HCT116 (cell line): ENCODE measurements around the gene SRP54. TPM values are rescaled to one million over a fixed set of nuclear protein-coding genes. Genes with fewer than 3 reads are reported as not detected.

ENCODE experiments used
- ATAC-seq: fragments of 200-7000 bp; cut with Tn5 transposase; 2 replicates; pipeline ENCODE4 v1.9.1; 2020; ENCODE audit warnings: mild to moderate bottlenecking, moderate library complexity
- BruUV-seq: library from RNA; stranded (reverse); fragments of 400-500 nt; replicated peaks from 2 replicates; lab custom pipeline; 2021; lab: Mats Ljungman, UMichigan
- CTCF ChIA-PET: fragments of 300-600 bp; sonication (Branson Sonifier 250); formaldehyde crosslinking; loops from one replicate; lab custom pipeline; 2021; ENCODE audit warnings: antibody characterized with exemption; lab: Charles Lee
- POLR2A ChIA-PET: fragments of 300-600, 350-600 bp; sonication (Branson Sonifier 250); formaldehyde crosslinking; loops from one replicate; lab custom pipeline; 2021; ENCODE audit warnings: antibody characterized with exemption; lab: Charles Lee
- RAD21 ChIA-PET, 2 experiments: fragments of 300-600 bp; sonication (Branson Sonifier 250); formaldehyde crosslinking; loops; one replicate each; lab custom pipeline; 2023; ENCODE audit warnings: low total read pairs in 2 of 2; ENCODE audit not compliant: uncharacterized antibody in 2 of 2, unreplicated experiment in 2 of 2, low non-redundant PET in 1 of 2; lab: Charles Lee
- DNase-seq: peaks from one replicate; pipeline ENCODE4 v3.0.0-alpha.2; 2010; ENCODE audit warnings: low read depth, low spot score
- H2AFZ ChIP-seq: fragments of 200-600 bp; shearing (Covaris generic), sonication (generic); 2 replicates; pipeline ENCODE4 v1.6.1; 2017; ENCODE audit warnings: low read depth, mixed run types, mixed read lengths, antibody characterized with exemption, low read length; ENCODE audit not compliant: poor library complexity, severe bottlenecking
- H3K27ac ChIP-seq: 2 replicates; pipeline ENCODE4 v1.5.1; 2012; ENCODE audit warnings: low read depth, low read length
- H3K27me3 ChIP-seq: fragments of 200-600 bp; sonication (generic); 2 replicates; pipeline ENCODE4 v1.6.1; 2016; ENCODE audit warnings: mixed run types, low read length, mixed read lengths; ENCODE audit not compliant: insufficient read depth
- H3K36me3 ChIP-seq, 2 experiments: fragments of 200-500 bp in 1 of 2; fragments of 200-600 bp in 1 of 2; sonication (Bioruptor generic) in 1 of 2; sonication (generic) in 1 of 2; 2 replicates each; pipeline versions ENCODE4 v1.5.1 to v1.6.1; 2014 to 2016; ENCODE audit warnings: low read length in 2 of 2, inconsistent platforms in 1 of 2, mixed read lengths in 1 of 2, mixed run types in 1 of 2; ENCODE audit not compliant: insufficient read depth in 2 of 2, control insufficient read depth in 1 of 2
- H3K4me1 ChIP-seq, 2 experiments: fragments of 200-600 bp in 1 of 2; sonication (generic) in 1 of 2; 2 replicates each; pipeline versions ENCODE4 v1.5.1 to v1.6.1; 2012 to 2017; ENCODE audit warnings: low read length in 2 of 2, inconsistent platforms in 1 of 2, mild to moderate bottlenecking in 1 of 2, mixed read lengths in 1 of 2, mixed run types in 1 of 2, moderate library complexity in 1 of 2; ENCODE audit not compliant: insufficient read depth in 2 of 2, control insufficient read depth in 1 of 2
- H3K4me2 ChIP-seq: fragments of 200-600 bp; sonication (generic); 2 replicates; pipeline ENCODE4 v1.6.1; 2017; ENCODE audit warnings: mixed run types, low read length, mixed read lengths
- H3K4me3 ChIP-seq, 2 experiments: fragments of 200-600 bp in 1 of 2; sonication (generic) in 1 of 2; replicated peaks in 1 of 2; 2 replicates each; pipeline ENCODE4 v1.5.1; 2011 to 2016; ENCODE audit warnings: low read length in 2 of 2, control low read depth in 1 of 2, low read depth in 1 of 2, mild to moderate bottlenecking in 1 of 2, mixed read lengths in 1 of 2, mixed run types in 1 of 2
- H3K79me2 ChIP-seq: fragments of 200-600 bp; sonication (generic); 2 replicates; pipeline ENCODE4 v1.6.1; 2017; ENCODE audit warnings: mild to moderate bottlenecking, mixed run types, low read length, moderate library complexity, mixed read lengths; ENCODE audit not compliant: insufficient read depth
- H3K9ac ChIP-seq: fragments of 200-600 bp; sonication (generic); 2 replicates; pipeline ENCODE4 v1.6.1; 2016; ENCODE audit warnings: low read length, mixed read lengths
- H3K9me2 ChIP-seq: fragments of 200-600 bp; sonication (generic), shearing (Covaris generic); 2 replicates; pipeline ENCODE4 v1.6.1; 2017; ENCODE audit warnings: mixed run types, mild to moderate bottlenecking, moderate library complexity; ENCODE audit not compliant: insufficient read depth
- H3K9me3 ChIP-seq, 2 experiments: fragments of 200-500 bp in 1 of 2; fragments of 200-600 bp in 1 of 2; sonication (Bioruptor generic) in 1 of 2; sonication (generic) in 1 of 2; 2 replicates each; pipeline ENCODE4 v1.6.1; 2014 to 2017; ENCODE audit warnings: low read length in 2 of 2, mixed read lengths in 2 of 2, inconsistent platforms in 1 of 2, low read depth in 1 of 2, mild to moderate bottlenecking in 1 of 2, mixed run types in 1 of 2, moderate library complexity in 1 of 2; ENCODE audit not compliant: control insufficient read depth in 1 of 2, insufficient read depth in 1 of 2
- H4K20me1 ChIP-seq: fragments of 200-600 bp; sonication (generic), shearing (Covaris generic); 2 replicates; pipeline ENCODE4 v1.6.1; 2017; ENCODE audit warnings: mixed run types, mild to moderate bottlenecking, moderate library complexity; ENCODE audit not compliant: insufficient read depth
- CBX3 ChIP-seq: IDR thresholded peaks from 2 replicates; pipeline ENCODE4 v1.6.1; 2012; ENCODE audit warnings: low read depth
- EGR1 ChIP-seq: IDR thresholded peaks from 2 replicates; pipeline ENCODE4 v1.6.1; 2012; ENCODE audit warnings: low read depth
- EZH2 ChIP-seq: fragments of 200-600 bp; sonication (generic); IDR thresholded peaks from 2 replicates; pipeline ENCODE4 v1.6.1; 2017; ENCODE audit warnings: antibody characterized with exemption, mixed run types
- JUND ChIP-seq: IDR thresholded peaks from 2 replicates; pipeline ENCODE4 v1.6.1; 2012
- POLR2AphosphoS5 ChIP-seq: IDR thresholded peaks from 2 replicates; pipeline ENCODE4 v1.6.1; 2011; ENCODE audit warnings: mild to moderate bottlenecking, low read depth, low read length, moderate library complexity
- intact Hi-C: fragments of 100-400 bp; cut with micrococcal nuclease; formaldehyde crosslinking; loops from 2 replicates; pipeline ENCODE4 v1.10.0; 2022
- total RNA-seq: library from RNA; stranded (reverse); gene quantifications from one replicate; pipeline ENCODE4 v1.2.1, GENCODE V29; 2021; ENCODE audit not compliant: unreplicated experiment
- TF ChIP-seq, protein P1 (sequence below): IDR thresholded peaks from 2 replicates; pipeline ENCODE4 v1.6.1; 2011; ENCODE audit warnings: mild to moderate bottlenecking, low read length, moderate library complexity; ENCODE audit not compliant: insufficient replicate concordance; ENCODE audit errors: extremely low read depth
- TF ChIP-seq, protein P2 (sequence below): IDR thresholded peaks from 2 replicates; pipeline ENCODE4 v1.6.1; 2012; ENCODE audit warnings: low read depth

The SRP54 gene
- total RNA-seq, 1 experiment from 2014 or later: 53.0 TPM

DNA sequence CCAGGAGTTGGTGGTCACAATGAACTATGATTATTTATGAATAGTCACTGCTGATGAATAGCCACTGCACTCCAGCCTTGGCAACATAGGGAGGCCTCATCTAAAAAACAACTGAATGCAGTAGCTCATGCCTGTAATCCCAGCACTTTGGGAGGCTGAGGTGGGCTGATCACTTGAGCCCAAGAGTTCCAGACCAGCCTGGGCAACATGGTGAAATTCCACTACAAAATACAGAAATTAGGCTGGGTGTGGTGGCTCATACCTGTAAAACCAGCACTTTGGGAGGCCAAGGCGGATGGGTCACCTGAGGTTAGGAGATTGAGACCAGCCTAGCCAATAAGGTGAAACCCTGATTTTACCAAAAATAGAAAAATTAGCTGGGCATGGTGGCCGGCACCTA lies 49.8 kb downstream of the SRP54 start:
- ATAC-seq (no peak), DNase-seq (no peak)
- Histone ChIP-seq H2AFZ (no peak overlapping the region), H3K79me2 (no peaks in the 10 kb centered on the region), H3K4me2 (no peak overlapping the region), H3K27me3 (no peaks in the 10 kb centered on the region), H3K9ac (no peak overlapping the region), H3K36me3 (peaks cover 0 to 9% of the 10 kb centered on the region in 2 experiments; a peak in 2 of 4 replicates), H3K9me3 (no peaks in the 10 kb centered on the region), H3K4me1 (no peaks in the 10 kb centered on the region), H3K4me3 (no peak overlapping the region), H4K20me1 (no peaks in the 10 kb centered on the region), H3K27ac (no peak overlapping the region), H3K9me2 (no peaks in the 10 kb centered on the region)
- TF ChIP-seq EZH2: no peak
- TF ChIP-seq CBX3: no peak
- TF ChIP-seq, protein P1, sequence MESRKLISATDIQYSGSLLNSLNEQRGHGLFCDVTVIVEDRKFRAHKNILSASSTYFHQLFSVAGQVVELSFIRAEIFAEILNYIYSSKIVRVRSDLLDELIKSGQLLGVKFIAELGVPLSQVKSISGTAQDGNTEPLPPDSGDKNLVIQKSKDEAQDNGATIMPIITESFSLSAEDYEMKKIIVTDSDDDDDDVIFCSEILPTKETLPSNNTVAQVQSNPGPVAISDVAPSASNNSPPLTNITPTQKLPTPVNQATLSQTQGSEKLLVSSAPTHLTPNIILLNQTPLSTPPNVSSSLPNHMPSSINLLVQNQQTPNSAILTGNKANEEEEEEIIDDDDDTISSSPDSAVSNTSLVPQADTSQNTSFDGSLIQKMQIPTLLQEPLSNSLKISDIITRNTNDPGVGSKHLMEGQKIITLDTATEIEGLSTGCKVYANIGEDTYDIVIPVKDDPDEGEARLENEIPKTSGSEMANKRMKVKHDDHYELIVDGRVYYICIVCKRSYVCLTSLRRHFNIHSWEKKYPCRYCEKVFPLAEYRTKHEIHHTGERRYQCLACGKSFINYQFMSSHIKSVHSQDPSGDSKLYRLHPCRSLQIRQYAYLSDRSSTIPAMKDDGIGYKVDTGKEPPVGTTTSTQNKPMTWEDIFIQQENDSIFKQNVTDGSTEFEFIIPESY: no peak
- TF ChIP-seq EGR1: no peak
- no peak for TF ChIP-seq POLR2AphosphoS5
- no peak for TF ChIP-seq JUND
- TF ChIP-seq, protein P2, sequence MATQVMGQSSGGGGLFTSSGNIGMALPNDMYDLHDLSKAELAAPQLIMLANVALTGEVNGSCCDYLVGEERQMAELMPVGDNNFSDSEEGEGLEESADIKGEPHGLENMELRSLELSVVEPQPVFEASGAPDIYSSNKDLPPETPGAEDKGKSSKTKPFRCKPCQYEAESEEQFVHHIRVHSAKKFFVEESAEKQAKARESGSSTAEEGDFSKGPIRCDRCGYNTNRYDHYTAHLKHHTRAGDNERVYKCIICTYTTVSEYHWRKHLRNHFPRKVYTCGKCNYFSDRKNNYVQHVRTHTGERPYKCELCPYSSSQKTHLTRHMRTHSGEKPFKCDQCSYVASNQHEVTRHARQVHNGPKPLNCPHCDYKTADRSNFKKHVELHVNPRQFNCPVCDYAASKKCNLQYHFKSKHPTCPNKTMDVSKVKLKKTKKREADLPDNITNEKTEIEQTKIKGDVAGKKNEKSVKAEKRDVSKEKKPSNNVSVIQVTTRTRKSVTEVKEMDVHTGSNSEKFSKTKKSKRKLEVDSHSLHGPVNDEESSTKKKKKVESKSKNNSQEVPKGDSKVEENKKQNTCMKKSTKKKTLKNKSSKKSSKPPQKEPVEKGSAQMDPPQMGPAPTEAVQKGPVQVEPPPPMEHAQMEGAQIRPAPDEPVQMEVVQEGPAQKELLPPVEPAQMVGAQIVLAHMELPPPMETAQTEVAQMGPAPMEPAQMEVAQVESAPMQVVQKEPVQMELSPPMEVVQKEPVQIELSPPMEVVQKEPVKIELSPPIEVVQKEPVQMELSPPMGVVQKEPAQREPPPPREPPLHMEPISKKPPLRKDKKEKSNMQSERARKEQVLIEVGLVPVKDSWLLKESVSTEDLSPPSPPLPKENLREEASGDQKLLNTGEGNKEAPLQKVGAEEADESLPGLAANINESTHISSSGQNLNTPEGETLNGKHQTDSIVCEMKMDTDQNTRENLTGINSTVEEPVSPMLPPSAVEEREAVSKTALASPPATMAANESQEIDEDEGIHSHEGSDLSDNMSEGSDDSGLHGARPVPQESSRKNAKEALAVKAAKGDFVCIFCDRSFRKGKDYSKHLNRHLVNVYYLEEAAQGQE: no peak
- CTCF ChIA-PET: no interaction called here
- RAD21 ChIA-PET: no interaction called here
- BruUV-seq: no TSS peak
- POLR2A ChIA-PET: no interaction called here
- intact Hi-C loops: no loop called here
